IPS DF 6.9 (cell line): ENCODE results near the gene BCAP29.

Experiments used
- DNase-seq: peaks from one replicate; pipeline ENCODE4 v3.0.0-alpha.2; 2013; ENCODE audit warnings: low read depth, low spot score
- H3K27ac ChIP-seq: one replicate; pipeline ENCODE4 v1.5.1; 2013; ENCODE audit warnings: low read length, control low read depth
- H3K27me3 ChIP-seq: 2 replicates; pipeline ENCODE4 v1.6.1; 2013; ENCODE audit warnings: mild to moderate bottlenecking, low read length; ENCODE audit not compliant: control insufficient read depth, insufficient read depth
- H3K36me3 ChIP-seq: 2 replicates; pipeline ENCODE4 v1.6.1; 2013; ENCODE audit warnings: low read length; ENCODE audit not compliant: control insufficient read depth, insufficient read depth
- H3K4me1 ChIP-seq: 2 replicates; pipeline ENCODE4 v1.6.1; 2013; ENCODE audit warnings: low read length; ENCODE audit not compliant: control insufficient read depth, insufficient read depth
- H3K4me3 ChIP-seq: 2 replicates; pipeline ENCODE4 v1.5.1; 2013; ENCODE audit warnings: mild to moderate bottlenecking, low read length
- H3K9me3 ChIP-seq: 2 replicates; pipeline ENCODE4 v1.6.1; 2013; ENCODE audit warnings: low read length, inconsistent platforms; ENCODE audit not compliant: control insufficient read depth, insufficient read depth
- WGBS: extraction: QIAGEN DNeasy Blood & Tissue Kit; methylation state at CpG from one replicate; pipeline ENCODE4 v1.1.7; 2013; ENCODE audit warnings: mixed read lengths, missing lambda C conversion rate; ENCODE audit not compliant: insufficient read length, insufficient coverage; 5-methylcytosine and 5-hydroxymethylcytosine counted together

BCAP29 gene

GRCh38 chr7:107643938-107644308 lies 63.9 kb downstream of the BCAP29 start:
- Histone ChIP-seq H3K4me1 (no peaks in the 10 kb centered on the region), H3K27me3 (no peaks in the 10 kb centered on the region), H3K36me3 (no peaks in the 10 kb centered on the region), H3K9me3 (no peaks in the 10 kb centered on the region), H3K27ac (no peak overlapping the region), H3K4me3 (no peak overlapping the region)
- no peak for DNase-seq
- no CpG with 5 or more reads among the region's 1 CpG for WGBS

GRCh38 chr7:107644309-107644974 lies 64.4 kb downstream of the BCAP29 start:
- WGBS = 100% methylated on average over 1 of the region's 9 CpGs

GRCh38 chr7:107652642-107653041 lies 72.6 kb downstream of the BCAP29 start:
- H3K27me3 ChIP-seq = 0 out of 2 replicates have a peak, but pooled peaks cover 2% of the 10 kb centered on the region
- H3K36me3 ChIP-seq = no peaks in the 10 kb centered on the region
- no CpG with 5 or more reads among the region's 5 CpGs for WGBS
- no peak overlapping the region for H3K27ac ChIP-seq
- H3K4me1 ChIP-seq = no peaks in the 10 kb centered on the region
- H3K4me3 ChIP-seq = no peak overlapping the region
- no peaks in the 10 kb centered on the region for H3K9me3 ChIP-seq
- DNase-seq = no peak

More at GRCh38 chr7:107644309-107644974, 64.4 kb downstream of the BCAP29 start:
- no peaks in the 10 kb centered on the region for H3K27me3 ChIP-seq
- no peak for DNase-seq
- no peaks in the 10 kb centered on the region for H3K4me1 ChIP-seq
- no peaks in the 10 kb centered on the region for H3K36me3 ChIP-seq
- no peak overlapping the region for H3K27ac ChIP-seq
- no peak overlapping the region for H3K4me3 ChIP-seq
- H3K9me3 ChIP-seq = no peaks in the 10 kb centered on the region

GRCh38 chr7:107658467-107658866 lies 78.4 kb downstream of the BCAP29 start:
- H3K27me3 ChIP-seq = peaks cover 35% of the 10 kb centered on the region
- no peaks in the 10 kb centered on the region for H3K4me1 ChIP-seq
- no peak overlapping the region for H3K4me3 ChIP-seq
- no peak overlapping the region for H3K27ac ChIP-seq
- no peak for DNase-seq
- H3K9me3 ChIP-seq = no peaks in the 10 kb centered on the region
- no peaks in the 10 kb centered on the region for H3K36me3 ChIP-seq

GRCh38 chr7:107659666-107660065 lies 79.6 kb downstream of the BCAP29 start:
- Histone ChIP-seq H3K9me3 (no peaks in the 10 kb centered on the region), H3K4me1 (no peaks in the 10 kb centered on the region), H3K4me3 (no peak overlapping the region), H3K36me3 (no peaks in the 10 kb centered on the region), H3K27me3 (peaks cover 34% of the 10 kb centered on the region), H3K27ac (no peak overlapping the region)
- no peak for DNase-seq
- no CpG with 5 or more reads among the region's 4 CpGs for WGBS

- Histone ChIP-seq H3K27ac (no peak within 1 kb of the TSS), H3K4me3 (peak within 1 kb of the TSS; percentile 39; the same call in 1 of the 2 replicates), H3K9me3 (no peaks in the 10 kb centered on the region), H3K4me1 (no peaks in the 10 kb centered on the region), H3K27me3 (peaks cover 34% of the 10 kb centered on the region), H3K36me3 (no peaks in the 10 kb centered on the region)
- WGBS = no CpG with 5 or more reads among the region's 37 CpGs
- DNase-seq = no peak
Measured at GRCh38 chr7:107660381-107661080, 80.5 kb downstream of the BCAP29 start, which contains the start of gene SLC26A4. SLC26A4 (plus strand) TSS chr7:107660828; CDS start chr7:107661642, 814 bp downstream.

- DNase-seq = no peak
- H3K9me3 ChIP-seq = no peaks in the 10 kb centered on the region
- no peaks in the 10 kb centered on the region for H3K36me3 ChIP-seq
- no peak overlapping the region for H3K27ac ChIP-seq
- H3K4me1 ChIP-seq = no peaks in the 10 kb centered on the region
- H3K27me3 ChIP-seq = peaks cover 34% of the 10 kb centered on the region
- WGBS = no CpG with 5 or more reads among the region's 73 CpGs
- H3K4me3 ChIP-seq = peak overlapping the region; percentile 39; the same call in 1 of the 2 replicates
Measured at GRCh38 chr7:107661081-107661864, 81.2 kb downstream of the BCAP29 start.

- H3K4me3 ChIP-seq = peak overlapping the region; percentile 39; the same call in 1 of the 2 replicates
- no peak overlapping the region for H3K27ac ChIP-seq
- WGBS = no CpG with 5 or more reads among the region's 20 CpGs
Measured at GRCh38 chr7:107661865-107662379, 81.9 kb downstream of the BCAP29 start.

GRCh38 chr7:107663196-107663595 lies 83.2 kb downstream of the BCAP29 start:
- no peak for DNase-seq
- Histone ChIP-seq H3K27ac (no peak overlapping the region), H3K9me3 (no peaks in the 10 kb centered on the region), H3K27me3 (peaks cover 34% of the 10 kb centered on the region), H3K4me3 (no peak overlapping the region), H3K4me1 (no peaks in the 10 kb centered on the region), H3K36me3 (no peaks in the 10 kb centered on the region)
- no CpG with 5 or more reads among the region's 4 CpGs for WGBS

More at GRCh38 chr7:107661865-107662379, 81.9 kb downstream of the BCAP29 start:
- Histone ChIP-seq H3K36me3 (no peaks in the 10 kb centered on the region), H3K4me1 (no peaks in the 10 kb centered on the region), H3K27me3 (peaks cover 34% of the 10 kb centered on the region), H3K9me3 (no peaks in the 10 kb centered on the region)
- DNase-seq = no peak

GRCh38 chr7:107666790-107667189 lies 86.7 kb downstream of the BCAP29 start:
- no peaks in the 10 kb centered on the region for H3K36me3 ChIP-seq
- no peaks in the 10 kb centered on the region for H3K9me3 ChIP-seq
- no peaks in the 10 kb centered on the region for H3K4me1 ChIP-seq
- no peak for DNase-seq
- H3K27ac ChIP-seq = no peak overlapping the region
- WGBS = no CpG with 5 or more reads among the region's 1 CpG
- H3K27me3 ChIP-seq = peaks cover 9% of the 10 kb centered on the region
- H3K4me3 ChIP-seq = no peak overlapping the region
